Memory B cell (primary cell): Measurements from ENCODE around the gene LAMTOR1.

ENCODE experiments used
- ATAC-seq: fragments of 150-1000 bp; cut with Tn5 transposase; 2 replicates; pipeline ENCODE4 v1.10.0; 2021; ENCODE audit warnings: low read depth, mild to moderate bottlenecking, moderate library complexity
- DNase-seq, 2 donors: peaks; one replicate each; pipeline ENCODE4 v3.0.0; 2022; ENCODE audit warnings: low spot score in 2 of 2
- H3K27ac Mint-ChIP-seq: one replicate; pipeline ENCODE4 v1.8.0; 2022; ENCODE audit warnings: mild to moderate bottlenecking, moderate library complexity, mixed read lengths
- H3K27me3 Mint-ChIP-seq: one replicate; pipeline ENCODE4 v1.8.0; 2022; ENCODE audit warnings: mixed read lengths
- H3K36me3 Mint-ChIP-seq: one replicate; pipeline ENCODE4 v1.8.0; 2022; ENCODE audit warnings: mild to moderate bottlenecking, mixed read lengths
- H3K4me1 Mint-ChIP-seq: one replicate; pipeline ENCODE4 v1.8.0; 2022; ENCODE audit warnings: mixed read lengths
- H3K4me3 Mint-ChIP-seq: one replicate; pipeline ENCODE4 v1.8.0; 2022; ENCODE audit warnings: mild to moderate bottlenecking, moderate library complexity, mixed read lengths
- H3K9me3 Mint-ChIP-seq: one replicate; pipeline ENCODE4 v1.8.0; 2022; ENCODE audit warnings: mixed read lengths

LAMTOR1 gene

DNA sequence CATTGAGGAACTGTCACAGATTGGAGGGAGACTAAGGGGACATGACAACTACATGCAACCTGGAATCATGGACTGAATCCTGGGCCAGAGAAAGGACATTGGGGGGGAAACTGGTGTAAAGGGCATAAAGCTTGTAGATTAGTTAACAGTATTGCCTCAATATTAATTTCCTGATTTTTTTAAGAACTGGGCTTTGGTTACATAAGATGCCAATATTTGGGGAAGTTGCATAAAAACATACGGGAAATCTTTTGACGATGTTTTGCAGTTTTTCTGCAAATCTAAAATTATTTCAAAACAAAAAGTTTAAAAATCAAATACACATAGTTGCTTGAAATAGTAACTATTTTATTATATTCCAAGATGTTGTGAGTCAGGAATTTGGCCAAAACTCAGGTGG lies 29.5 kb upstream of the LAMTOR1 start:
- no peak for DNase-seq
- no peak overlapping the region for H3K4me3 Mint-ChIP-seq
- no peak for ATAC-seq

GRCh38 chr11:72129381-72129780 lies 26.3 kb upstream of the LAMTOR1 start:
- no peak for DNase-seq
- peaks cover 12% of the 10 kb centered on the region for H3K9me3 Mint-ChIP-seq
- peaks cover 15% of the 10 kb centered on the region for H3K27me3 Mint-ChIP-seq
- H3K36me3 Mint-ChIP-seq = peaks cover 10% of the 10 kb centered on the region
- no peak overlapping the region for H3K4me3 Mint-ChIP-seq
- ATAC-seq = no peak
- peaks cover 2% of the 10 kb centered on the region for H3K4me1 Mint-ChIP-seq
- no peak overlapping the region for H3K27ac Mint-ChIP-seq

More for the DNA sequence above, 29.5 kb upstream of the LAMTOR1 start:
- Mint-ChIP-seq H3K27me3 (peaks cover 12% of the 10 kb centered on the region), H3K36me3 (peaks cover 10% of the 10 kb centered on the region), H3K27ac (no peak overlapping the region), H3K9me3 (peaks cover 8% of the 10 kb centered on the region), H3K4me1 (peaks cover 2% of the 10 kb centered on the region)

GRCh38 chr11:72127923-72128322 lies 24.8 kb upstream of the LAMTOR1 start:
- Mint-ChIP-seq H3K27ac (no peak overlapping the region), H3K36me3 (peaks cover 10% of the 10 kb centered on the region), H3K4me1 (no peaks in the 10 kb centered on the region), H3K9me3 (peaks cover 12% of the 10 kb centered on the region), H3K27me3 (peaks cover 17% of the 10 kb centered on the region), H3K4me3 (no peak overlapping the region)
- DNase-seq = no peak
- no peak for ATAC-seq

DNA sequence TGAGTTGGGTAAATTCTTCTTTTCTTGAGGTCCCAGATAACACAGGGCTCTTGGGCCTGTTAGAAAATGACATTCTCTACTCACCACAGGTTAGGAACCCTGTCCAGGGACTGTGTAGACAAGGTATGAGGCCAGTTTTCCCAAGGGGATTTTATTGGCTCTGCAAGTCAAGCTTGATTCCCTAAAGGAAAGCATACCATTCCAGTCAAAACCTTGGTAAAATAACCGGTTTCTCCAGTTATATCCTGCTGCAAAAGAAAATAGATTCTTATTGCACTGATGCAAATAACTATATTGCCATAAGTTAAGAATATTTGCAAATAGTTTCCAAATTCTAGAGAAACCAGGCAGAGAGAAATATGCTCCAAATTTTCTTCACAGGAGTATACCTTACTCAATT lies 22.9 kb upstream of the LAMTOR1 start:
- no peak for ATAC-seq
- no peak for DNase-seq
- Mint-ChIP-seq H3K4me1 (no peaks in the 10 kb centered on the region), H3K36me3 (peaks cover 10% of the 10 kb centered on the region), H3K4me3 (no peak overlapping the region), H3K27me3 (peaks cover 22% of the 10 kb centered on the region), H3K27ac (no peak overlapping the region), H3K9me3 (peaks cover 12% of the 10 kb centered on the region)

DNA sequence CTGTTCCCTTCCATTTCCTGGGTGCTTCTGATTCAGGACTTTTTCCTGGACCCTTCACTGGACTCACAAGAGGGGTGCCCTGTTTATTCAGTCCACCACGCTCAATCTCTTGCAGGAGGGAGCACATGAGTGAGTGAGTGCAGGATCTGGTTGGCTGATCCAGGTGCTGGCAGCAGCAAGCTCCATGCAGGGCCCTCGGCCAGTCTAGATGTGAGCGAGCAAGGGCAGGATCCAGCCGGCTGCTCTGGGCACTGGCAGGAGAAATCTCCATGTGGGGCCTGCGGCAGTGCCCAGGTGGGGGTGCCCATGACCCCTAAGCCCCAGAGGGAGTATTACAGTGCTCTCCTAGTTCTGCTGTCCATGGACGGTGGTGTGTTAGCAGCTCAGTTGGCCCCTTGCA lies 20.9 kb upstream of the LAMTOR1 start:
- peaks cover 7% of the 10 kb centered on the region for H3K36me3 Mint-ChIP-seq
- H3K4me3 Mint-ChIP-seq = no peak overlapping the region
- H3K27ac Mint-ChIP-seq = no peak overlapping the region
- no peaks in the 10 kb centered on the region for H3K4me1 Mint-ChIP-seq
- peaks cover 9% of the 10 kb centered on the region for H3K9me3 Mint-ChIP-seq
- DNase-seq (no peak), ATAC-seq (no peak)
- peaks cover 20% of the 10 kb centered on the region for H3K27me3 Mint-ChIP-seq

DNA sequence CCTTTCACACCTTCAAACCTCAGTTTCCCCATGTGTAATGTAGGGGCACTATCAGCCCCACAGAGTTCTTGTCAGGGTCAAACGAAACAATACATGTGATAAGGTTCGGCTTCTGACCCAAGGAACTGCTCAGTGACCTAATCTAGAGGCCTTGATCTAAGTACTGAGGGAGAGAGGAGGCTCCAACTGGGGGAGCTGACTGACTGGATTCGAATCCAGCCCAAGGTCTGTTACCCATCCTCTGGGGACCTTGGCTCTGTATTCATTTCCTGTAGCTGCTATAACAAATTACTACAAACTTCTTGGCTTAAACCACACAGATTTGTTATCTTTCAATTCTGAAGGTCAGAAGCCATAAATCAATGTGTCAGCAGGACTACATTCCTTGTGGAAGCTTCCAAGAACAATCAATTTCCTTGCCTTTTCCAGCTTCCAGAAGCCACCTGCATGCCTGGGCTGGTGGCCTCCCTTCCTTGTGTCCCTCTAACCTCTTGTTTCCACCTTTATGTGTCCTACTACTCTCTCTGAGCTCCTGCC lies 20.1 kb upstream of the LAMTOR1 start:
- no peaks in the 10 kb centered on the region for H3K4me1 Mint-ChIP-seq
- H3K9me3 Mint-ChIP-seq = peaks cover 4% of the 10 kb centered on the region
- H3K36me3 Mint-ChIP-seq = peaks cover 2% of the 10 kb centered on the region
- peaks cover 19% of the 10 kb centered on the region for H3K27me3 Mint-ChIP-seq
- DNase-seq = no peak
- no peak overlapping the region for H3K4me3 Mint-ChIP-seq
- no peak for ATAC-seq
- H3K27ac Mint-ChIP-seq = no peak overlapping the region

DNA sequence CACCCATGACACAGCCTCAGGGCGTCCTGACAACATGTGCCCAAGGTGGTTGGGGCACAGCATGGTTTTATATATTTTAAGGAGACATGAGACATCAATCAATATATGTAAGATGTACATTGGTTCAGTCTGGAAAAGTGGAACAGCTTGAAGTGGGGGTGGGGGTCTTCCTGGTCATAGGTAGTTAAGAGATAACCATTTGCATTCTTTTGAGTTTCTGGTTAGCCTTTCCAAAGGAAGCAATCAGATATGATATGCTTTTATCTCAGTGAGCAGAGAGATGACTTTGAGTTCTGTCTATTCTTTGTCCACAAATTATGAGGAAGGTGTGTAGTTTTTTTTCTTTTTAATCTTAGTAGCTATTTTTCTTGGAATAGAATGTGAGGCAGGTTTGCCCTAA lies 19.5 kb upstream of the LAMTOR1 start:
- H3K27me3 Mint-ChIP-seq = peaks cover 20% of the 10 kb centered on the region
- H3K4me3 Mint-ChIP-seq = no peak overlapping the region
- H3K4me1 Mint-ChIP-seq = no peaks in the 10 kb centered on the region
- no peak for ATAC-seq
- no peak for DNase-seq
- peaks cover 2% of the 10 kb centered on the region for H3K36me3 Mint-ChIP-seq
- H3K9me3 Mint-ChIP-seq = peaks cover 4% of the 10 kb centered on the region
- no peak overlapping the region for H3K27ac Mint-ChIP-seq

- DNase-seq (no peak), ATAC-seq (no peak)
- Mint-ChIP-seq H3K27ac (no peak overlapping the region), H3K27me3 (peaks cover 23% of the 10 kb centered on the region), H3K9me3 (peaks cover 2% of the 10 kb centered on the region), H3K4me1 (no peaks in the 10 kb centered on the region), H3K36me3 (peaks cover 2% of the 10 kb centered on the region), H3K4me3 (no peak overlapping the region)
Observed at GRCh38 chr11:72120930-72121329, 17.8 kb upstream of the LAMTOR1 start.

DNA sequence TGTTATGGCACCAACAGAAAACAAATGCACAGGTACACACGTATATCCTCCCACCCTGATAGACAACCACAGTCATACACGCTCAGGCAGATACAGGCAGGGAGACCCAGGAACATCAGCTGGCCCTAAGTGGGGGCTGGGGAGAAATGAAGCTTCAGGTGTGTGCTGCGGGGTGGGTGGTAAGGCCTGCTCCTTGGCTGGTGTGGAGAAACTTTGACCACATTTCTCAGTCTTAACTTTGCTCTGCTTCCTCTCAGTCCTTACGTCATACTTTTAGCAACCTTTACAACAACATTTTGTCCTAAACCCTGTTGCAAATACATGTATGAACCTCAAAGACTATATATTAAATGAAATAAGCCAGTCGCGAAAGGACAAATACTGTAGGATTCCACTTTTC lies 16.1 kb upstream of the LAMTOR1 start:
- Mint-ChIP-seq H3K36me3 (peaks cover 2% of the 10 kb centered on the region), H3K27ac (no peak overlapping the region), H3K4me3 (no peak overlapping the region), H3K9me3 (no peaks in the 10 kb centered on the region), H3K27me3 (peaks cover 20% of the 10 kb centered on the region), H3K4me1 (no peaks in the 10 kb centered on the region)
- ATAC-seq (no peak), DNase-seq (no peak)

DNA sequence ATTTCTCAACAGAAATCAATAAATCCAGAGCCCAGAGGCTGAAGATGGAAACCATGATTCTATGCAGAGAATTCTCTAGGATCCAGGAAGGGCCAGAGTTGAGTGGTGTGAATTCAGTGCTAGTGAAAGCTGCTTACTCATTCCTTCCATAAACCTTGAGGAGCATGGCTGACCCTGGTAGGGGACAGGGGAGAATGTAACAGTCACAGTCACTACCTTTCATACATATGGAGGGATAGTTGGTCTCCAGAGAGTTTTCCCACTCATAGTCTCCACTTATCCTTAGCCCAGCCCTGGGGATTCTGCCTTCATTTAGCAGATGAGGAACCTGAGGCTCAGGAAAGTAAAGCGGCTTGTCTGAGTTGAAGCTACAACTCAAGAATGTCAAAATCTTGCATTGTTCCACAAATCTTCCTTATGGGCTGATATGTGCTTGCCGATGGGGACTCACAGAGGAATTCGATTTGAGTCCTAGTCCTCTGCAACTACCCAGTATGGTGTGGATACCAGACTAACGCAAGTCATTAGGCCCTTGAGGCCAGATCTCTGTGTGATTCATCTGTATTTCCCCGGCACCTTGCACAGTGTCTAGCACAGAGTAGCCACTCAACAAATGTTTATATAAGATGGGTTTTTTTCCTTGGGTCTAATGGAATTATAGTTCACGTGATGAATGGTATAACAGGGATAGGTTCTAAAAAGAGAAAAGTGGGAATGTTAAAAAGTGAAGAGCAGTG lies 13.1 kb upstream of the LAMTOR1 start:
- peaks cover 14% of the 10 kb centered on the region for H3K27me3 Mint-ChIP-seq
- H3K9me3 Mint-ChIP-seq = no peaks in the 10 kb centered on the region
- no peak for DNase-seq
- H3K36me3 Mint-ChIP-seq = peaks cover 2% of the 10 kb centered on the region
- H3K27ac Mint-ChIP-seq = no peak overlapping the region
- H3K4me3 Mint-ChIP-seq = no peak overlapping the region
- H3K4me1 Mint-ChIP-seq = peaks cover 11% of the 10 kb centered on the region
- ATAC-seq = no peak

DNA sequence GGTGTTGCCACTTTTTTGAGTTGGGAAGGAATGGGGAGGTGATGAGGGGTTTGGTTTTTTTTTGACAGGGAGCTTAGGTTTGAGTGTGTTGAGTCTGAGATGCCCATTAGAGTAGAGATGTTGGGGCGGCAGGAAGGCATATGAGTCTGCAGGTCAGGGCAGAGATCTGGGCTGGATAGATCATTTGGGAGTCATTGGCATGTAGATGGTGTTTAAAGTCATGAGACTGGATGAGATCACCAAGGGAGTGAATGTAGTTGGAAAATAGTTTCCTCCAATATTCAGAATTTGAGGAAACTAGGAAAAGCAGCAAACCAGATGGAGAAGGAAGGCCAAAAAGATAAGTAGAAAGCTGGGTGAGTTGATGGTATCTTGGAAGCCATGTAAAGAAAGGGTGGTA lies 11.5 kb upstream of the LAMTOR1 start:
- peaks cover 4% of the 10 kb centered on the region for H3K36me3 Mint-ChIP-seq
- no peak for ATAC-seq

DNA sequence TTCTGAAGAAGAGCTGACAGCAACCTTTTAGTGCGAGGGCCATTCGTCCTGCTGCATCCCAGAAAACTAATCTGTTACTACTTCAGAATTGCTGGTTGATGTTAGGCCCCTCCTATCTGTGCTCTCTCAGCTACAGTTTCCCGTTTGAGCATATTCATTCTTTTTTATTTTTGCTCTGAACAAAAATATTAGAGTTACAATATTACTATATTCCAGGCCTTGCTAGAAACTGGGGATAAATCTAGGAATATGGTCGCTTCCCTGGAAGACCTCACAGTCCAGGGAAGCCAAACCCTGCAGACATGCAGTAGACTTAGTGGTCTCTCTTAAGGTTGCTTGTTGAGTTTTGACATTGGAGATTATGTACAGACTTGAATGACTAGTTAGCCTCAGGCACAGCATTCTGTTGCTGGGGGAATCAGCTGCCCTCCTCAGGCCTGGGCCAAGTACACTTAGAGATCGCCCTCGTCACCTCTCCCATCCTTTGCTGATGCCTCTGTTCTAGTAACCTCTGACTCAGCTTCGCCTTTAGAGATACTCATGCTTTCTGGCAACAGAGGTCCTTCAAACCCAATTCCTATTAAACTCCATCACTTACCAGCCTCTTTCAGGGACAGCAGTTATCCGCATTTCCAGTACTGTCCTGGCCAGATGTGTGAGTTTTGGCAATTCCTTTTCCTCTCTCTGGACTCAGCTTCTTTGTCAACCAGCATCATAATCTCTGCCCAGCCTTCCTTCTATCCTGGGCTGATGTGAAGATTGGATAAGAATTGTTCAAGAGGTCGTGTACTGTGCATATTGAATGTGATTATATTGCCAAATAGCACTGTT lies 10.1 kb upstream of the LAMTOR1 start:
- Mint-ChIP-seq H3K4me3 (peak overlapping the region; percentile 95), H3K9me3 (no peaks in the 10 kb centered on the region), H3K27me3 (peaks cover 6% of the 10 kb centered on the region), H3K27ac (peak overlapping the region; percentile 95), H3K4me1 (peaks cover 16% of the 10 kb centered on the region), H3K36me3 (peaks cover 4% of the 10 kb centered on the region)
- DNase-seq (no peak), ATAC-seq (peak; percentile 0)

More for the DNA sequence above, 11.5 kb upstream of the LAMTOR1 start:
- Mint-ChIP-seq H3K4me1 (peaks cover 16% of the 10 kb centered on the region), H3K27me3 (peaks cover 9% of the 10 kb centered on the region), H3K4me3 (no peak overlapping the region), H3K27ac (no peak overlapping the region), H3K9me3 (no peaks in the 10 kb centered on the region)
- no peak for DNase-seq

- Mint-ChIP-seq H3K9me3 (no peaks in the 10 kb centered on the region), H3K36me3 (peaks cover 6% of the 10 kb centered on the region), H3K27ac (peak within 1 kb of the TSS; percentile 95), H3K4me3 (peak within 1 kb of the TSS; percentile 95), H3K4me1 (peaks cover 16% of the 10 kb centered on the region), H3K27me3 (peaks cover 4% of the 10 kb centered on the region)
- DNase-seq = peak; percentile 92 to 97
- peak; percentile 84 for ATAC-seq
Observed at GRCh38 chr11:72112143-72112977, 9.3 kb upstream of the LAMTOR1 start, which contains the start of gene ANAPC15. Gene ANAPC15, minus strand, starts transcription at chr11:72112695. Its CDS starts 1,419 bp downstream, at chr11:72111276.
